ENCODE measurements around the gene SLC8A1. TPM values are rescaled to one million over a fixed set of nuclear protein-coding genes. Genes with fewer than 3 reads are reported as not detected.

SLC8A1 gene
- total RNA-seq, 1 experiment from 2014 or later, result 1.7 TPM

- Histone ChIP-seq H3K23ac (ENCODE audit: insufficient read length, low read depth, low read length) (no peak overlapping the region), H3K4ac (ENCODE audit: low read depth, low read length) (no peak overlapping the region), H2BK120ac (ENCODE audit: low read depth, low read length, poor library complexity, severe bottlenecking) (no peak overlapping the region), H3K4me1 (ENCODE audit: insufficient read depth, low read length) (no peaks in the 10 kb centered on the region), H3K27ac (ENCODE audit: insufficient read length, low read depth, low read length) (no peak overlapping the region), H4K91ac (ENCODE audit: insufficient read length, low read depth, low read length) (no peak overlapping the region), H3K9me3 (ENCODE audit: control insufficient read depth, low read depth, low read length) (no peaks in the 10 kb centered on the region), H2BK12ac (ENCODE audit: insufficient read length, low read depth, low read length) (no peak overlapping the region), H2AK5ac (ENCODE audit: insufficient read length, low read length) (no peak overlapping the region), H4K5ac (ENCODE audit: insufficient read length, low read depth, low read length) (no peak overlapping the region), H3K9ac (ENCODE audit: extremely low read depth, insufficient read length, low read length) (no peak overlapping the region), H3K23me2 (ENCODE audit: insufficient read length, low read depth, low read length, poor library complexity, severe bottlenecking) (no peaks in the 10 kb centered on the region), H3K27me3 (ENCODE audit: insufficient read depth, low read length) (no peaks in the 10 kb centered on the region), H3K18ac (ENCODE audit: insufficient read length, low read depth, low read length) (no peak overlapping the region), H2BK5ac (ENCODE audit: insufficient read length, low read length) (no peak overlapping the region), H2BK15ac (ENCODE audit: low read depth, low read length) (no peak overlapping the region), H2AFZ (ENCODE audit: low read length) (no peak overlapping the region), H3K56ac (ENCODE audit: insufficient read length, low read depth, low read length) (no peak overlapping the region), H2BK20ac (ENCODE audit: low read depth, low read length, poor library complexity, severe bottlenecking) (no peak overlapping the region), H3K79me1 (ENCODE audit: insufficient read depth, low read depth, low read length, poor library complexity, severe bottlenecking) (no peaks in the 10 kb centered on the region), H4K8ac (replicated peaks; ENCODE audit: insufficient read length, low read depth, low read length) (no peak overlapping the region), H3K14ac (ENCODE audit: insufficient read depth, low read length) (no peak overlapping the region), H3T11ph (ENCODE audit: low read length) (no peak overlapping the region), H3K79me2 (ENCODE audit: insufficient read depth, low read length) (no peaks in the 10 kb centered on the region), H4K20me1 (ENCODE audit: control insufficient read depth, insufficient read depth, insufficient read length) (no peaks in the 10 kb centered on the region), H3K4me2 (ENCODE audit: insufficient read depth, insufficient read length, low read length) (no peak overlapping the region)
- WGBS (ENCODE audit: extremely low coverage, insufficient read length, low lambda C conversion rate), result no CpG with 5 or more reads among the region's 2 CpGs
- H3K4me1 Mint-ChIP-seq, result peaks cover 1 to 2% of the 10 kb centered on the region in 2 experiments
- H3K9me3 Mint-ChIP-seq, result no peaks in the 10 kb centered on the region
- no peak overlapping the region for H3K4me3 Mint-ChIP-seq
- no peak for DNase-seq
- no peak overlapping the region for H3K27ac Mint-ChIP-seq
- no peak for TF ChIP-seq CTCF (conservative IDR thresholded peaks at IDR 0.05)
- H3K27me3 Mint-ChIP-seq (ENCODE audit: low read depth), result no peaks in the 10 kb centered on the region
- H3K36me3 Mint-ChIP-seq (ENCODE audit: insufficient read depth in 1 of 3, low read depth in 3 of 3), result no peaks in the 10 kb centered on the region; a peak in 1 of 7 replicates
Measured at GRCh38 chr2:40155728-40156127, 296.2 kb downstream of the SLC8A1 start.

Data from H9 (cell line).